GM21423 (cell line): ENCODE measurements around the gene PTPRF.

Source experiments
- ATAC-seq: cut with Tn5 transposase; IDR thresholded peaks from one replicate; pipeline ENCODE4 v1.9.1; 2021; ENCODE audit warnings: mild to moderate bottlenecking, moderate library complexity; ENCODE audit not compliant: unreplicated experiment

The PTPRF gene

DNA sequence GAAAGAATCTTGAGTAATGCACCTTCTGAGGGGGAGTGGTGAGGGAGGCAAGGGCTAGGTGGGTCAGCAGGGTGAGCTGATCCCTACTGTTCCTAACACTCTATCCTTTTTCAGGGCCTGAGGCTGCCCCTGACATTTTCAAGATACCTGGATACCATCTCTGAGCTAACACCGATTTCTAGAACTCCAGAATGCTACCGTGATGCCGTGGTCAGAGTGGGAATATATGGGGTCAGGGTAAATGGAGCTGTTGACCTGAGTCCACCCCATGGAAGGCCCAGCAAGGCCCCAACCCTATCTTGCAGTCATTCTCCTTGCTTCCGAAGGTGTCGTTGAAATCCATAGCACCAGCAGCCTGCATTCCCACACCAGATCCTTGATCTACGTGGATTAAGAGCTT is 18.0 kb upstream of the PTPRF start:
- no peak for ATAC-seq

DNA sequence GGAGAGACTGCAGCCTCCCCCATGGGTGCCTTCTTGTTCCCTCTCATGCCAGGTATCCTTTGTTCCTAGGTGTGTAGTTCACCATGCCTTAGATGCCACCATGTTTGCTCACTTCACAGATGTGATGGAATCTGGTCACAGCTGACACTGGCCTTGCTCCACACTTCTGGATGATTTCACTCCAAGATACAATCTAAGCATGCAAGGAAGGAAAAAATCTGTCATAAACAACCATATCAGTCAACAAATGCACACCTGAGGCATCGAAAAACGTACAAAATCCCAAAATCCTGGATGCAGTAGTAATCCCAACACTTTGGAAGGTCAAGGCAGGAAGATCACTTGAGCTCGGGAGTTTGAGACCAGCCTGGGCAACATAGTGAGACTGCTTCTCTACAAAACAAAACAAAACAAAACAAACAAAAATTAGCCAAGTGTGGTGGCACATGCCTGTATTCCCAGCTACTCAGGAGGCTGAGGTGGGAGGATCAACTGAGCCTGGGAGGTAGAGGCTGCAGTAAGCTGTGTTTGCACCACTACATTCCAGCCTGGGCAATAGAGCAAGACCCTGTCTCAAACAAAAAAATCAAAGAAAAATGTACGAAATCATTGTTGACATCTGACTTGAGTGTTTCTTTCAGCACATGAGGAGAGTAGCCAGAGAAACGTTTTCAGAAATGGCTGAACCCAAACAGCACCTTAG is 17.1 kb upstream of the PTPRF start:
- ATAC-seq: no peak

DNA sequence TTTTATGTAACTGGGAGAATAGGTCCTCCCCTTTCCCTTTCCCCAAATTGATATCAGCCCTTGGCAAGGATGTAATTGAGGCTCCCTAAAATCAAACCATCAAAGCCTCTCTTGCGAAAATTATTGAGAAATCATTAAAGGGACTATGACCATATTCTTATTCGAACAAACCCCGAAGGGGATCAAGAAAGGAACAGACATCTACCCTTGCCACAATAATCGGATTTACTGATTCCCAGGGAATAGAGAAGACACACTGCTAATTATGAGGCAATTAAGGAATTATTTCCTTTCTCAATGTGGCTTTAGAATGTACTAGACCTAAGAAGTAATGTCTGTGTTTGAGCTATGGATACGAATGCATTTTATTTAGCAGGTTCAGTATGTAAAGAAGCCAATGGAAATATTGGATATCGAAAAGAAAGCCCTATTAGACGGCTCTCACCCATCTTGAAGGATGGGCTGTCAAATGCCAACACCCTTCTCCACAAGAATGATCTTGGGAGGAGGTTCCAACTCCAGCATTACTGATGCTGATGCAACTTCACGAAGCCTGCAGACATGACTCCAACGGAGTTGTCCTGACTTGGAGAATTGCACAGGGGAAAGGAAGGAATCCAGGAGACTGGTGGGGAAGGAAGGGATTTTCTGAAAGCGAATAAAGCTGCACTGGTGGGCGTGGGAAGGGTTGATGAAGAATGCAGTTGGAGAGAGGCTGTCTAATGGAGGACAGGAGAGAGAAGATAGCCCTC is 11.6 kb upstream of the PTPRF start:
- no peak for ATAC-seq

DNA sequence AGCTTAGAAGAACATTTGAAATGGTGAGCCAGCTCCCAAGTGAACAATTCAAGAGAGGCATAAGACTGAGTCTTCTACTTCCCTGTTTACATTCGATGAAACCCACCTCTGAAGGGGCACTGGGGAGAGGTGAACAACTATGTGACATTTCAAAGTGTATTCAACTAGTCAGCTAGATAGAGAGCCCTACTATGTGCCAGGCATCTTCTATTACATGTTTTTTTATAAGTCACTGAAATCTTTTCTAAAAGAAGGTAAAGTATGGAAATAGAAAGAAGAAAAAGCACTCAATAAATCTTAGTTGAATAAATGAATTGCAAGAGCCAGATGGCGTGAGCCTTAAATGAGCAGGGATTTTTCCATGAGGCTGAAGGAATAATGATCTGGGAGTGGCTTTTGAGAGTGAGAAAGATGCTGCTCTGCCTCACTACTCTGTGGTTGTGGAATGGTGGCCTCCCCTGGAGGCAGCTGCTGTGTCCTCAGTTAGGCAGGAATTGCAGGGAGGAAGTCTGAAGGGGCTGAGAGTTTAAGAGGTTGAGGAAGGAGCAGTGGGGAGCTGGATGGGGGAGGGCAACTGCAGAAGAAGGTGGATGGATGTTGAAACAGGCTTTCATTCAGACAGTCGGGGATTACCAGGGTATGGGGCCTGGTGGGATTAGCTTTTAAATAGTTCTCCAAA is 10.4 kb upstream of the PTPRF start:
- no peak for ATAC-seq

DNA sequence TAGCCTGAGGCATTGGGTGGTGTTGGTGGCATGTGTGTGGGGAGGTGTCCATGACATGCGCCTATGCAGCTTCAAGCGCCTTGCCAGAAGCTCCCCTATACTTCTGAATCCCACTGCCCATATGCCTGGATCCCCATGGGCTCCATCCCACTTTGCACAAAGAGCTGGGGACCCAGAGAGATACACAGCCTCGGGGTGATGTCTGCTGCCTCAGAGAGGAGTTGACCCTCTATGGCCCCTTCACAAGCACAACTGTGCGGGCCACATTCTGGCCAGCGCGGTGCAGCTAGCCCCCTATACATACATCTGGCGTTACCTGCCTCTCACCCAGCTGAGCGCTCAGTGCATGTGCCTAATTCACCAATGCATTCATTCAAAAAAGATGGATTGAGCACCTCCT is 9.6 kb upstream of the PTPRF start:
- ATAC-seq: no peak

DNA sequence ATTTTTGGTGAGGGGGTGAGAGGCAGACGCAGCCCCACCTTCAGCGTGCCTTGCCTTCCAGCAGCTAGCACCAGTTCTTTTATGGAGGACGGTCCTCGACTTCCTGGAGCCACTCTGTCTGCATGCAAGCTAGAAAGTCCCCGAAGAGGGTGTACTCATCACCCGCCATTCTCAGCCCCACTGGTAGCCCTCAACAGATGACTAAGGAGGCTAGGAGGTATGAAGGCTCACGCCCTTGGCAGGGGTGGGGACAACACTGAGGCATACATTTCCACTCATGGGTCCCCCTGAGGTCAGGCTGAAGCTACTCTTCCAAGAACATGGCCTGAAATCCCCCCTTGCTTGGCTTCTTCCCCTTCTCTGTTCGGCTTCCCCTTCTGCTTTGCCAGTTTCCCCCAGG is 8.9 kb upstream of the PTPRF start:
- ATAC-seq: no peak

DNA sequence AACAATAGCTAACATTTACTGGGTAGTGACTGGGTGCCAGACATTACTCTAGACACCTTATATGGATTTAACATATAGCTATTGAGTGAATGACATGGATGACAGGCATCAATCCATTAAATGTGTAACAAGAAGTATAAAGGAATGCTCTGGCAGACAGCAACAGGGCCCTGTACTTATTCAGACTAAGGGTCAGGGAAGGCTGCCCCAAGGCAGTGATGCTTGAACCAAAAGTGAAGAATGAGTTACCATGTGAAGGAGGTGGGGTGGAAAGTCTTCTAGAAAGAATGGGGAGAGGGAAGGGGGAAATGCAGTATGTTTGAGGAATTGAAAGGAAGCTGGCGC is 8.3 kb upstream of the PTPRF start:
- no peak for ATAC-seq

DNA sequence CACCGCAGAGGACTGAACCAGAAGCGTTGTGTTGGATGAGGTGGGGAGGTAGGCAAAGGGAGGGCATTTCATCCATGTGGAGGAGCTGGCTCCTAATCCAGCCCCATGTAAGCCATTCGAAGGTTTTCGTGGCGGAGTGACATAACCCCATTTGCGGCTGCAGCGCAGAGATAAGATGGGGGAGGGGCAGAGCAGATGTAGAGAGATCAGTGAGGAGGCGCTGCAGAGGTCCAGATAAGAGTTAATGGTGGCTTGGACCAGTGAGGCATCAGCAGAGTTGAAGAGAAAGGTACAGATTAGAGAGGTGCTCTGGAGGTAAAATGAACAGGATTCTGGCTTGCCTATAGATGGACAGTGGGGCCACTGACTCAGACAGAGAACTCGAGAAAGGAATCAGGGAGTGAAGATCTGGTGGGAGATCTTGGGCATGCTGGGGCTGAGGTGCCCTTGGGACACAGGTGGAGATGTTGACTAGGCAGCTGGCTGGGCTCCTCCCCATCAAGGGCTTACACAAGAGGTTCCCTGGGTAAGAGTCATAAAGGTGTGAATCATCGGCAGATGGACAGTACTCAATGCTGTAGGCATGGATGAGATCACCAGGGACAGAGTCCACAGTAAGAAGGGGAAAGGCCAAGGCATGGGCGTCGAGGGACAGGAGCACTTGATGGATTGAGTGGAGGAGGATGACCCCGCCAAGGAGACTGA is 7.8 kb upstream of the PTPRF start:
- ATAC-seq: no peak

DNA sequence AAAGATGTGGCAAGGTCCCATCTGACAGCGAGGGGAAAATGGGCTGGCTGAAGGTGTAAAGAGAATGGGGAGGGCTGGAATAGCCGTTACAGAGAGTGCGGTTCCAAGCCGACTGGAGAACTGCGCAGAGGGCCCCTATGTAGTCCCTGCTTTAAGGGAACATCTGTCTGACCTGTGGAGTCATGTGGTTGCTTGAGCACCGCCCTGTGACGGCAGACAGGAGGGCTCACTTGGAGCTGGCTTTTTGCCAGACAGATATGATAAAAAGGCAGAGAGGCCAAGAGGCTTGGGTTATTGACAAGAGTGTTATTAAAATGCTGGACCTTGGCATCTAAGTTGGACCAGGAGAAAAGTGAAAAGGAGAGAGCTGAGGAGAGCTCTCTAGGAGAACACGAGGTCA is 5.9 kb upstream of the PTPRF start:
- ATAC-seq: no peak

DNA sequence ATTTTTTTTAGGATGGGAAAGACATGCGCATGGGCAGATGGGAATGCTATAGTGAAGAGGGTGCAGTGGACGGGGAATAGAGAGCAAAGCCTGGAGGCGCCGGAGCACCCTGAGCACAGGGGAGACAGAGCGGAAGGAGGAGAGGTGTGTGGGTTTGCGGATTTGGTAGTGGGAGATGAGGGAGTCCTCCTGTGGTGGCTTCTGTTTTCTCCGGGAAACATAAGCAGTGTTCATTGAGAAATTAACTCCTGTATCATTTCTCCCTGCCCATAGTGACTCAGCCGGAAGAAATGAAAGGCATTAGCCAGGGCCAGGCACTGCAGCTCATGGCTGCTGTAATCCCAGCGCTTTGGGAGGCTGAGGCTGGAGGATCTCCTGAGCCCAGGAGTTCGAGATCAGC is 4.7 kb upstream of the PTPRF start:
- ATAC-seq: no peak

DNA sequence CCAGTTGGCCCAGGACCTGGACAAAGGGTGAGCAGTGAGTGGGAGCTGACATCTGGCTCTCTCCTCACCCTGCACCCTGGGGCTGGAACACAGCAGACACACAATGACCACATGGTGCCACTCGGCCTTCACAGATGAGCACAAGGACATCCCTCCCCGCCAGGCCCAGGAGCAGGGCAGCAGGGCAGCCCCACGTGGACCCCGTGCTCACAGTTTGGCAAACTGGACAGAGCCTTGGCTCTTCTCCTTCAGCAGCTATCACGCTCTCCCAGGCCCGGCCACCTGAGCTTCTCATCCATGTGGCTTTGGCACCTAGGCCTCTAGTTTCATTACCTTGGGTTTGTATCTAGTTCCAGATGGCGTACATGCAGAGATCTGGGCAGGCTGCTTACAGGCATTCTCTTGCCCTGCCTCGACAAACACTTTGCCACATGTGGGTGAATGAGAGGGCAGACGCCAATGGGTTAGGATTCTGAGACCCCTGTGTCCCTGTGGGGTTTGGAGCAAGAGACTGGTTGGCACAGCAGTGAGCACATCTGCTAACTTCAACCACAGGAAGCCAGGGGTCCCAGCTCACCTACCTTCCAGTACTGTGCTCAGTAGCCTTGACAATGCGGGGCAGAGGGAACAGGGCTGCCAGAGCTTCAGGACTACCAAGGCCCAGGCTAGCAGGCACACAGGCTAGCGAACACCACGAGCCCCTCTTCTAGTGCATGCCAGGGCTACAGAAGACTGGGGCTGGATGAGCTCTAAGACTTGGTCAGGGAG is 3.4 kb upstream of the PTPRF start:
- no peak for ATAC-seq

DNA sequence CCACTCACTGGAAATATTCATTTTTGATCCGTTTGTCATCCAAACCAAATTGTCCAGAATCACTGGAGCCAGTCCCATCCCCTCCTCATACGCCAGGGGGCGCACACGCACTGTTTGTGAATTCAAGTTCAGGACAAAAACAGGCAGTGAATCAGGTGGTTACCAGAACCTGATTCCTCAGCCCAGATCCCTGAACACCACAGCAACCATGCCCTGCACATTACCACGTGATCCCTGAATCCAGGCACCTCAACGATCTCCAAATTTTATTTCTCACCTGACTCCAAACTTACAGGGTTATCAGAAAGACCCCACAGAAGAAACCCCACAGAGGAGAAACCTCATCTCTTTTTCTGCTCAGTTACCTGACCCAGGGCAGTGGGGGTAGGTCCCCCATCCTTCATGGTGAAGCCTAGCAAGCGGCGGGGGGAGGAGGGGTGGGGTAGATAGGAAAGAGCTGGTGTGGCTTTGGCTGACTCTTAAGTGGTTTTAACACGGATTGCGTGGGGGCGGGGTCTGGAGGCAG is 1.4 kb upstream of the PTPRF start:
- no peak for ATAC-seq

DNA sequence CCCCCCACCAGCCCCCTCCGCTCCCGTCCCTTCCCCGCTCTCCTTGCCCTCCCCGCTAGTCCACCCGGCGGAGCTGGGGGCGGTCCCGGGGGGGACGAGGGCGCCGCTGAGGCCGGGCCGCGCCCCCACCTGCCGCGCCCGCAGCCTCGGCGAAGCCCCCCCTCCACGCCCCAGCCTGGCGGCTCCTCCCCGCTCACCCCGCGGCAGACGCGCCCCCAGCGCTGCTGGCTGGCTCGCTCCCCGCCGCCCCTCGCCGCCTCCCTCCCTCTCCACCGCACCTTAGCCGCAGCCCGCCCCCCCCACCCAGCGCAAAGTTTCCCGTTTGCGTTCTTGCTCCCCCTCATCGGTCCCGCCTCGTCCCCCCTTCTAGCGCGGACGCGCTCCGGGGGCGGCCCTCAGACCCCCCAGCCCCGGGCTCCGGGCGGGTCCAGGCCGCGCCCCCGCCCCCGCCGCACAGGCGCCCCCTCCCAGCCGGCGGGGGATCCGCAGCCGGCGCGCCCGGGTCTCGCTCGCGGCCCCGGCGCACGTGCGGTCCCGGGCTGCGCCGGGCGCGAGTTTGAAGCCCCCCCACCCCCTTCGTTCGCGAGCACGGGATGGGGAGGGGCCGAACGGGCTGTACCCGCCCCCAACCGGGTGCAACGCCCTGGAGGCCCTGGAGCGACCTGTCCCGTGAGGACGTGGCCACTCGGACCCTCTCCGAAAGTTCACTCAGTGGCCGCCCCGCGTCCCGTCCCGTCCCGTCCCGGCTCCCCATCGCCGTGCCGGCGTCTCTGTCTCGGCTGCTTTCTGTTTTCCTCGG is 623 bp downstream of the PTPRF start:
- ATAC-seq: no peak

DNA sequence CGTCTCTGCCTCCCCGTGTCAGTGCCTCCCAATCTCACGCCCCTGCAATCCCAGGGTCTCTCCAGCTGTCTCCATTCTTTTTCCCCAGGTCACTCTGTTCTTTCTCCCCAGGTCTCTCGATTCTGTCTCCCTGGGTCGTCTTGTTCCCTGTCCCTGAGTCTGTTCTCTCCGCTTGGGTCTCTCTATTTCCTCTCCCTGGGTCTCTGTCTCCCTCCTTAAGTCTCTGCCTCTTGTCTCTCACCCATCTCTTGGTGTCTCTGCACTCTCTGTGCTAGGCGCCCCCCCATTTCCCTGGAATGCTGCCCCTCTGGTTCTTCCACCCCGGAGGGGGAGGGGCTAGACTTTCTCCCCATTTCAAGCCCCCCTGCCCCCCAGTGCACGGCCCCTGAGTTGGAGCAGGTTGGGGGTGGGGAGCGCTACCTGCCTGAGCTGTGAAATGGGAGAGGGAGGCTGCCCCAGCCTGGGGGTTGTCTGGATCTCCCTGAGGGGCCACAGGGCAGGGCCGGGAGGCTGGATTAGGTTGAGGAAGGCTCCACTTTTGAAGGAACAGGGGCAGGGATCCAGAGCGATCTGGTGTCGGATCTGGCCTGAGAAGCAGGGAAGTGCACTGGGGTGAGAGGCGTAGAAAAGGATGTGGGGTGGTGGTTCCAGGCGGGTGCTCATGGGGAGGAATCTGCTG is 1.4 kb downstream of the PTPRF start:
- no peak for ATAC-seq

DNA sequence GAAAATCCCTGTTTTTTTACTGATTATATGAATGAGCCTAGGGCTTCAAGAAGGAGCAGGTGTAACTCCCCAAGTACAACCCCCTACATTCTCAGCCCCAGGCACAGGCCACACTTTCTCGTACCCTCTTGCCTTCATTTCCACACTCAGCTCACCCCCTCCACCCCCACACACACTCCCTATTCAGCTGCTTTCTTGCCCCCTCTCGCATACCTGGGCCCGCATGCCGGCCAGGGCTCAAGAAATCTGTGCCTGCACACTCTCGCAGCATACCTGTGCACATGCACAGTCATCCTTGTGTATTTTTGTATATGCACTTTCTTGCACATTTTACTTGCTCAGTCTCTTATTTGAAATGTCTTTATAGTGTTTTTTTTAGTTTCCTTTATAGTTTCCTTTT is 2.0 kb downstream of the PTPRF start:
- ATAC-seq: no peak

DNA sequence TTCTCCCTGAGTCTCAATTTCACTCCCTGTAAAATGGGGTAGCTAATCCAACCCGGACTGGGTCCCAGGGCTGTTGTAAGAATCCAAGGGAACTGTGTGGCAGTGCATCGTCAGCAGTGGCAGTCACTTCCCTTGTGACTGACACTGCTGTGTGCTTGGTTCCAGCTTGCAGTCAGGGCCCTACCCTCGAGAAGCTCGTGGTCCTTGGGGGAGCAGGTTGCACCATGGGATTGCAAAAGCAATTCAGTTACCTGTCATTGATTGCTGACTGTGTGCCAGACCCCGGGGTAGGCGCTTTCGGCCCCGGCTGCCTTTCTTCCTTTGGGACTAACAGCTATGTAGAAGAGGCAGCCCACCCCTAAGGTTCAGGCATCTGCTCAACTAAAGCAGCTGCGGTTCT is 2.9 kb downstream of the PTPRF start:
- no peak for ATAC-seq

DNA sequence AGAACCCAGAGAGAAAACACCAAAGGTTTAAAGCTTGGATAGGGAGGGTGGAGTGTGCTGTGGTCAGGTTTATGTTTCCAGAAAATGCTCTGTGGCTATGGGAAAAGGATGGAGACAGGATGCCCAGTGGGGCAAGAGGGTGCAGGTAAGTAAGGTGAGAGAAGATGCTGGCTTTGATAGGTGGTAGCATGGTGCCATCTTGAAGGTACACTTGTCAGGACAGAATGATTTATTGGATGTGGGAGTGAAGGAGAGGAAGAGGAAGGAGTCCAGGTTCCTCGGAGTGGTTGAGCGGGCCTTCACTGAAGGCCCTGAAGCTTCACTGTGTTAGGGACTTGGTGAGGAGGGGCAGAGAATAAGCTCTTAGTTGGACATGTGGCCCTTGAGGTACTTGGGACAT is 3.6 kb downstream of the PTPRF start:
- no peak for ATAC-seq

DNA sequence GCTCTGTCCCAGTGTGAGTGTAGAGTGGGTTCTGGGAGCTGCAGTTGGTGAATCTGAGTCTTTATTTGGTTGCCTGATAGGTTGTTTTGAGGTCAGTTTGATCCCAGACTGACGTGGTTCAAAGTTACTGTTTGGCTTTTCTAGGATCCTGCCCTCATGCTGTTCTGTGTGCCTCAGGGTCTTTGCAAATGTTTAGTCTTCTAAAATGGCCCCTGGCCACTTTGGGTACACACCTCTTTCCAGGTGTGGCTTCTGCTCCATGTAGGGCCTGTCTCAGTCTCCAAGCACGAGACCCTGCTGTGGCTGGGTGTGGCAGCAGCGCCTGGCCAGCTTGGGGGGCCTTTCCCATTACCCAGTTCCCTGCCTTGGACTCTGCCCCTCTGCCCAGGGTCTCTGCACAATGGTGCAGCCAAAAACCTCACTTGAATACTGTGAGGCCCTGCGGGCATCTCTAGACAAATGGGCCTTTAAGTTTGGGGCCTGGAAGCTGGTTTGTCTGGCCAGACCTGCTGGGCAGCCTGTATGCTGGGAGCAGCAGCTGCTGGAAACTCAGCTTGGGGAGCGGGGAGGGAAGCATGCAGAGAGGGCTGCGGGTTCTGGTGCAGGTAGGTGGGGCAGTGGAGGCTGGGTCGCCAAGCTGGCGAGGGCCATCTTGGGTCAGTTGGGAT is 5.6 kb downstream of the PTPRF start:
- no peak for ATAC-seq

DNA sequence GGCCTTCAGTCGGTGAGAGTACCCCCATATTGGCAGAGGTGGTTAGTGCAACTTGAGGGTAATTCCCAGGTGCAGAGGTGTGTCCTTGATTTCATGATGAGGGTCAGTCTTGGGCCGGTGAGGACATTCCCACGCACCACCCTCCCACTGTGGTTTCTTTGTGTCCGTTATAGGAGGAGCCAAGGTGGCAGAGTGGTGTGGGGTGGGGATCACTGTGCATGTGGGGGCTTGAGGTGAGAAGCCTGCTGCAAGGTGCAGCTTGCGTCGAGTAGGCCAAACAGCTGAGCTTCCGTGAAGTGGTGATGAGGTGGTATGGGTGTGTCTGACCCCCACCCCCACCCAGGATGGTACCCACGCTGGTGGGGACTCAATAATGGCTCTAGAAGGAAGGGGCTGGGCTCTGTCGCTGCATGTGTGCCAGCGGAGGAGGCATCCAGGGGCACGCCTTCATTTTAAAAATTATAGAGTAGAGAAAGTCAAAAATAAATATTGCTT is 6.2 kb downstream of the PTPRF start:
- ATAC-seq: no peak
